ENCODE data around the gene ZNF705A.
"Not testable (repeated sequence)": the region's sequence is repeated elsewhere in the genome, so short reads cannot be mapped to it uniquely, and the experiment has no call there.

- TF ChIP-seq, protein P1, sequence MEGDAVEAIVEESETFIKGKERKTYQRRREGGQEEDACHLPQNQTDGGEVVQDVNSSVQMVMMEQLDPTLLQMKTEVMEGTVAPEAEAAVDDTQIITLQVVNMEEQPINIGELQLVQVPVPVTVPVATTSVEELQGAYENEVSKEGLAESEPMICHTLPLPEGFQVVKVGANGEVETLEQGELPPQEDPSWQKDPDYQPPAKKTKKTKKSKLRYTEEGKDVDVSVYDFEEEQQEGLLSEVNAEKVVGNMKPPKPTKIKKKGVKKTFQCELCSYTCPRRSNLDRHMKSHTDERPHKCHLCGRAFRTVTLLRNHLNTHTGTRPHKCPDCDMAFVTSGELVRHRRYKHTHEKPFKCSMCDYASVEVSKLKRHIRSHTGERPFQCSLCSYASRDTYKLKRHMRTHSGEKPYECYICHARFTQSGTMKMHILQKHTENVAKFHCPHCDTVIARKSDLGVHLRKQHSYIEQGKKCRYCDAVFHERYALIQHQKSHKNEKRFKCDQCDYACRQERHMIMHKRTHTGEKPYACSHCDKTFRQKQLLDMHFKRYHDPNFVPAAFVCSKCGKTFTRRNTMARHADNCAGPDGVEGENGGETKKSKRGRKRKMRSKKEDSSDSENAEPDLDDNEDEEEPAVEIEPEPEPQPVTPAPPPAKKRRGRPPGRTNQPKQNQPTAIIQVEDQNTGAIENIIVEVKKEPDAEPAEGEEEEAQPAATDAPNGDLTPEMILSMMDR (IDR thresholded peaks at IDR 0.05), result not testable (repeated sequence)
- not testable (repeated sequence) for TF ChIP-seq ZFX (IDR thresholded peaks at IDR 0.05; ENCODE audit: borderline replicate concordance)
Measured at GRCh38 chr12:8221375-8221774, 64.6 kb downstream of the ZNF705A start.
